HPDE6-E6E7 (cell line): Measurements from ENCODE around the gene MAIP1.

Source experiments
- DNase-seq: peaks from one replicate; pipeline ENCODE4 v3.0.0; 2011; ENCODE audit warnings: missing footprints; ENCODE audit errors: extremely low spot score

Gene MAIP1

GRCh38 chr2:199991691-199992090, 36.3 kb downstream of the MAIP1 start:
- DNase-seq = no peak

DNA sequence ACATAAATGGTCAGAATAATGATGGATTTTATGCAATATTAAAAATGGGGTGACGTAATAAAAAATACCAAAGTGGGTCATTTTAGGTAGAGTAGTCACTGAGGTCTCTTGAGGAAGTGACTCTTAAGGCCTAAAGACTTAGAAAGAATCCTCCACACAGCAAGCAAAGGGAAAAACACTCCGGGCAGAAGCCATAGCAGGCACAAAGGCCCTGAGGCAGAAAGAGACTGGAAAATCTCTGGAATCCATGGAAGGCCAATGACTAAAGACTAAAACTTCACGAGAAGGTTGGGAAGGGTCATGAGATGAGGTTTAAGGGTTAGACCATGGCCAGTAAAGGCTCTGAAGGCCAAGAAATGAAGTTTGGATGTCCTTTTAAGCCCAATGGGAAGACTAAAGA, 36.9 kb downstream of the MAIP1 start:
- no peak for DNase-seq

DNA sequence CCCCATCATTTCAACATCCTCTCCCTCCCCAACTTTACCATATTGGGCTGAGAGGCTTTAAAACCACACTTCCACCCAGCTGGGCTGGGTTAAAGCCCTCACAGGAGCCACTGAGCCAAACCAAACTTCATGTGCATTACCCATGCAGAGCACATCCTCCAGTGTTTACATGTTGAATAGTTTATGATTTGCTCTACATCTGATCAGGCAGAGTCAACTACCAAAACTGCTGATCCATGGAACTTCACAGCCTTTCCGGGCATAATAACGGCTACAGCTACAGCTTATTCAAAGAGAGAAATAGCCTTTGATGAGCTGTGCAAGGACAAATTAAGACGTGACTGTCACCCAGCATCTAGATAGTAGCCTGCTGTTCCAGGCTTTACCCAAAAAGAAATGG, 39.0 kb downstream of the MAIP1 start:
- DNase-seq = no peak

- no peak for DNase-seq
Observed at GRCh38 chr2:199994896-199995295, 39.5 kb downstream of the MAIP1 start.

GRCh38 chr2:199997296-199997695, 41.9 kb downstream of the MAIP1 start:
- DNase-seq = no peak

DNA sequence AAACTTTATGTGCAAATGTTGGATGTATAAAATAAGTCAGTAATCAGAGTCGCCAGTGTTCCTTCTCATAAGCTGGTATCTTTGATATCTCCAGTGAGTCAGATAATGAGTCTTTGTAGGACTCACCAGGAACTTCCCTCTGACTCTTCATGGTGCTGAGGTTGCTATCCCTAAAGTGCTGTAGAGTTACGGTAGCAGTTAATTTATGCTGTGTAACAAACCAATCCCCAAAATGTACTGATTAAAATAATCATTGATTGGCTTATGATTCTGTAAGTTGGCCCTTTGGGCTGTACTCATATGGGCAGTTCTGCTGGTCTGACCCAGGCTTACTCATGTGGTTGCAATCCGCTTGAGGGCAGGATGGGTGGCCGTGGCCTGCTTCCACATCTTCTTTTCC, 43.8 kb downstream of the MAIP1 start:
- DNase-seq = no peak

GRCh38 chr2:200000444-200001163, 45.2 kb downstream of the MAIP1 start:
- DNase-seq = no peak

DNA sequence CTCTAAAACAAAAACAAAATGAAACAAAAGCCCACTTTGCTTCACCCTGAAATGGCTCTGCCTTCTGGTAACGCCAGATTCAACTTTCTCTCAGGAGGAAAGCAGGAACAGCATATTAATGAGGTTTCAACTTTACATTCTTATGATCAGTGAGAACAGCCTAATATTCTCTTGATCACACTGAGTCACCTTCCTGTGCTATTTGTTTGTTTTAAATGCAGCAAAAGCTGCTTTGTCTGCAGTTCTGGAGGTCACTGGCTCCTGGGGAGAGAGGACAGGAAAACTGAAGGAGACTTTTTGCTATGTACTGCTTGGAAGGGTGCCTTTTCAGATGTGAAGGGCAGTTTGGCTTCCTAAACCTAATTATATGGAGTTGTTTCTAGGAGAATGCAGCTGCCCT, 48.1 kb downstream of the MAIP1 start:
- DNase-seq = no peak

DNA sequence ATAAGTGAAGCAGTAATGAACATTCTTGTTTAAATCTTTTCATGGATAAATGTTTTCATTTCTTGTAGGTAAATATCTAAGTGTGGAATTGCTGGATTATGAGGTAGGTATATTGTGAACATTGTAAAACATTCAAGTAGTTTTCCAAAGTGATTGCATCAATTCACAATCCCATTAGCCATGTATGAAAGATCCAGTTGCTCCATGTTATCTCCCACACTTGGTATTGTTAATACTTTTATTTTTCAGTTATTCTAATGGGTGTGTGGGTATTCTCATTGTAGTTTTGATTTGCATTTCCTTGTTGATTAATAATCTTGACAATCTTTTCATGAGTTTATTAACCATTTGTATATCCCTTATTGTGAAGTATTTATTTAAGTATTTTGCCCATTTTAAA, 50.3 kb downstream of the MAIP1 start:
- no peak for DNase-seq

GRCh38 chr2:200007306-200007705, 51.9 kb downstream of the MAIP1 start:
- DNase-seq = no peak

- no peak for DNase-seq
Observed at GRCh38 chr2:200012401-200012800, 57.0 kb downstream of the MAIP1 start.
